Jurkat, Clone E6-1 (cell line): Measurements from ENCODE around the gene PSD.
A peak's percentile ranks its signal among the peaks of the same experiment; 100 is the strongest.

Experiments used
- DNase-seq: peaks from one replicate; pipeline ENCODE4 v3.0.0-alpha.2; 2011; ENCODE audit warnings: low read depth, low spot score
- H3K4me3 ChIP-seq: 2 replicates; pipeline ENCODE4 v1.5.1; 2011; ENCODE audit warnings: mild to moderate bottlenecking, low read length, control low read depth, moderate library complexity

The PSD gene

DNA sequence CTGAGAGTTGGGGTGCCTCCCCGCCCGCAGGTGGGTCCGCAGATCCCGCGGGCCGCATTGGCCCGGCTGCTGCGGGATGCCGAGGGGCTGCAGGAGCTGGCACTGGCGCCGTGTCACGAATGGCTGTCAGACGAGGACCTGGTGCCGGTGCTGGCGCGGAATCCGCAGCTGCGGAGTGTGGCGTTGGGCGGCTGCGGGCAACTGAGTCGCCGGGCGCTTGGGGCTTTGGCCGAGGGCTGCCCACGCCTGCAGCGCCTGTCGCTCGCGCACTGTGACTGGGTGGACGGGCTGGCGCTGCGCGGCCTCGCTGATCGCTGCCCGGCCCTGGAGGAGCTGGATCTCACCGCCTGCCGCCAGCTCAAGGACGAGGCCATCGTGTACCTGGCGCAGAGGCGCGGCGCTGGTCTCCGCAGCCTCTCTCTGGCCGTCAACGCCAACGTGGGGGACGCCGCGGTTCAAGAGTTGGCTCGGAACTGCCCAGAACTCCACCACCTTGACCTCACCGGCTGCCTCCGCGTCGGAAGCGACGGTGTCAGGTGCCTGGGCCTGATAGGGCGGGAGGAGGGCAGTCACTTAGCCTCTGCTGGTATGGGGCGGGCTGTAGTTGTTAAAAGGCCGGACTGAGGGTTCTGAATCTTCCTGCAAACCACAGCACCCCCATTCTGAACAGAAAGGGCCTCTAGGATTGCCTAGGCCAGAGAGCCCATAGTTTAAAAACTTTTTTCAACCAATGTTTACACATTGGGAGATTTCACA, 3.4 kb upstream of the PSD start:
- DNase-seq, result no peak

DNA sequence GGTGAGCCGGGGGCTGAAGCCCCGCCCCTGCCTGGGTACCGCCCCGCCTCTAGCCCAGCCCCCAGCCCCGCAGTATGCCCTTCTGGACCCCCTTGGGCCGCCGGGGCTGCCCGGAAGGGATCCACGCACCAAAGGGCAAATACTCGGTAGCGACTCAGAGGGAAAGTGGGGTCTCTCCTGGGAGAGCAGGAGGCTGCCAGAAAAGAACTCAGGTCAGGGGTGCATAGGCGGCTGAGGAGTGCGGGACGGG, 2.8 kb upstream of the PSD start:
- DNase-seq, result no peak
- peak overlapping the region; percentile 87 for H3K4me3 ChIP-seq

More for the DNA sequence above, 3.4 kb upstream of the PSD start:
- H3K4me3 ChIP-seq, result peak overlapping the region; percentile 87

DNA sequence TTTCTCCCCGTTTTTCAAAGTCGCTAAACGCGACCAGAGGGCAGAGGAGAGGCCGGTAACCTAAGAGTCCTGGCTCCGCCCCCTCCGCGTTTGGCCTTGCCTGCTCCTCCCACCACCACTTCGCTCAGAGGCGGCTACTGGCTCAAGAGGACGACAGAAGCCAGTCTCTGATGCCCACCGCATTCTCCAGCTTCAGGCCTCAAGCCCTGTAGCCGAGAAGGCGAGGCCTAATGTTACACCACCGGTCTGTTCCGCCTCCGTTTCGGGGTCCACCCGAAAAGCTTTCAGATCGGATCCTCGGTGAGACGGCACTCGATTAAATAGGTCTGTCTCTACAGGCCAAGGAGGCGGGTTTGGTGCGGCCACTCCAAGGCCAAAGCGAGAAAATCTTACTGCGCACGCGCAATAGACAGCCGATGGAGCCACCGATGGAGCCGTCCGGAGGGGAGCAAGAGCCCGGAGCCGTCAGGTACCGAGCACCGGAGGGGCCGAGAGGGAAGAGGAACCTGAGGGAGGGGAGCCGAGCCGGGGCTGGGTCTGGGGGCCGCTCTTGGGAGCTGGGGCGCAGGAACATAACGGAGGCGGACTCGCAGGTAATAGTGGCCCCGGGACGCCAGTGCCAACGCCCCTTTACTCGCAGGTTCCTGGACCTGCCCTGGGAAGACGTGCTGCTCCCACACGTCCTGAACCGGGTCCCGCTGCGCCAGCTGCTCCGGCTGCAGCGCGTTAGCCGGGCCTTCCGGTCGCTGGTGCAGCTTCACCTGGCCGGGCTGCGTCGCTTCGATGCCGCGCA, 2.3 kb upstream of the PSD start, which contains the start of gene FBXL15:
FBXL15 (plus strand) TSS at position 123 of the 793 bp plus-strand sequence; CDS start at position 417, 294 bp downstream.
- DNase-seq, result peak; percentile 93

DNA sequence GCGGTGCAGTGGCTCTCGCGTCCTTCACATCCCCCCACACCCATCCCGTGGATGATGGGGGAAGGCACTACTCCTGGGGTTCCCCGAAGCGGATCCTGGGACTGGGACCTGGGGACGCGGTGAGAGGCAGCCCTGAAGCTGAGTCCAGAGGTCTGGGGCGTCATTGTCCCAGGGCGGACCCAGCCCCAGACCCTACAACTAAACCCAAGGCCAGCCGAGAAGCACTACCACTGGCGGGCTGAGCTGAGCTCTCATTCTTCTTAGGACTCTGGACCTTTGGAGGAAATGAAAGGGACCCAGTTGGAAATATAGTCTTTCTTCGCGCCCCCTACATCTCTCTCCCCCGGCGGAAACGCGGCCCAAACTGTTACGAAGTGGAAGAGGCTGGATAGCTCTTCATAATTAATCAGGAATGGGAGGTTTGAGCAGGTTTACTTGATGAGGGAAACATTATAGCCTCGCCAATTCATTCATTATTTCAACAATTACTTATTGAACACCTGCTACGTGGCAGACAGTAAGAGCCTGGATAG, 1.7 kb upstream of the PSD start:
- peak; percentile 11 for DNase-seq
- peak overlapping the region; percentile 87 for H3K4me3 ChIP-seq

More for the DNA sequence above, 2.3 kb upstream of the PSD start, which contains the start of gene FBXL15:
- H3K4me3 ChIP-seq, result peak within 1 kb of the TSS; percentile 87

DNA sequence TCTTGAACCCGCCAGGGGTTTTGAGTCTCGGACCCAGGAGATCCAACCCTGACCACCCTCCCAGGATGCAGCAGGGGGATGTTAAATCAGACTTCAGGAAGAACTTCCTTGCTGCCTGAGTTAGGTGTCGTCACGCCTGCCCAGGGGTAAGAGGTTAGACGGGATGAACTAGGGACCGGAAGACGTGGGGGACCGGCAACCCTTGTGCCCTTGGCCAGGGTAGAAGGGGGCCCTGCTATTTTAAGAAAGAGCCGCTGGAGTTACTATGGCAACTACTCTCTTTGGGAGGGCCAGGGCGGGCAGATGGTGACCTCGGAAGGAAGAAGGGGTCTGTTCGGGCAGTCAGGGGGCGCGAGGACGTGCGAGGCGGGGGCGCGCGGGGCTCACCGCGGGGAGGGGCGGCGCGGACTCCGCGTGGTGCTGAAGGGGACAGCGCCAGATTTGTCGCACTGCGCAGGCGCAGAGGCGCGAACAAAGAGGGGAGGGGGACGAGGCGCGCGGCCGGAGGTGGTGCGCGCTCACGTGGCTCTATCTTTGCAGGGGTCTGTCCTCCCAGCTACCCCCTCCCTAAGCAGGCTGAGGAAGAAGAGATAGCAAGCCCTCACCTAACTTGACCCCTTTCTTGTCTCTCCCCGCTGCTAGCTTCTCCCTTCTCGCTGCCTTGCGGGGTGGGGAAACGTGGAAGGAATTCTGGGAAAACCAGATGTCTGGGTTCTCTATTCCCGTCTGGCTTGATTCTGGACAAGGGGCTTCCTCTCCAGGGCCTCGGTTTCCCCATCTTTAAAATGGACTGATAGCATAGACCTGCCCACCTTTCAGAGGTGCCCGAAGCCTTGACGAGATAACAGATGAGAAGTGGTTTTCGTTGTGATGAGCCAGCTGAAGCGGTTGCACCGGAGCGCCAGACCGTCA, 940 bp upstream of the PSD start:
- peak; percentile 55 for DNase-seq
- peak overlapping the region; percentile 87 for H3K4me3 ChIP-seq

DNA sequence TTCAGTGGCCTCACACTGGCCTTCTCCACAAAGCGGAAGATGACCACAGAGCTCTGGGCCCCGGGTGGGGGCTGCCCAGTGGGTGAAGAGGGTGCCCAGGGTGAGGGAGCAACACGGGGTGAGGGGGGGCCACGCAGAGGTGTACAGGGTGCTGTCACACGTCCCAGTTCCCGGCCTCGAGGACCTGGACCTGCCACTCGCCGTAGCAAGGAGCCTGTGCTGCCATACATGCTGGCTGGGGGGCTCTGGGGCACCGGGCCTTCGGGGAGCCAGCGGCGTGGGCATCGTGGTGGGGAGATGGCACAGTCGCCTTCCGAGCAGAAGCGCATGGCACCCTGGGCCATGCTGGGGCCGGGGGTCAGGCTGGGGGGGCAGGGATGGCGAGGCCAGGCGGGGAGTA, 1.9 kb downstream of the PSD start:
- H3K4me3 ChIP-seq, result no peak overlapping the region
- DNase-seq, result no peak

DNA sequence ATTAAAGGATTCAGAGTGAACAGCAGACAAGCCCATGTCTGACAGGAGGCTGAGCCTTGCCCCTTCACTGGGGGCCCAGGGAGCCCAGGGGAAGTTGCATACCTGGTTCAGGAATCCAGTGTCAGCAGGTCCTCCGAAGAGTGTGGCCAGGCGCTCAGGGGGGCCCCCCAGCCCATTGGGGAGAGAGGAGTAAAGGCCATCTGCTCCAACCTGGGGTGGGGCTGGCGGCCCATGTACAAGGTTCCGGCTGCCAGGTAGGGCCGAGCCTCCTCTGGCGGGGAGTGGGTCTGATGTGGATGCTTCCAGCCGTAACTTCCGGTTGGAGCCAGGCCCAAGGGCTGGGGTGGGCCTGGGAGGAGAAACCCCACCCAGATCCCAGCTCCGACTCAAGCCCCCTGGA, 2.3 kb downstream of the PSD start:
- no peak for DNase-seq
- H3K4me3 ChIP-seq, result no peak overlapping the region

DNA sequence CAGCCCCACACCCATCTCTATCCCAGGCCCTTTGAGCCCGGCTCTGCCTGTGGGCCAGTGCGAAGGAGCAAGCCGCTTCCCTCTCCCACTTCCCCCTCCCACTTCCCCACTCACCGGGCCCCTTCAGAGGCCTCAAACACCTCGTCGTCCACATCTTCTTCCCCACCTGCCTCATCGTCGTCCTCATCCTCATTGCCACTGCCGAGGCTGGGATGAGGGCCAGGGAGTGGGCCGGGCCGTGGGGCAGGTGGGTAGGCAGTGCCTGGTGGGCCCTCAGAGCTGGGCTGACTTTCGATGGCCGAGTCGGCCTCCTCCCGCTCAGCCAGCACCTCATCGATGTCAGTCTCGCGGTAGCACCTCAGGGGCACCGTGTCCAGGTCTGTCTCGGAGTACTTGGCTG, 3.8 kb downstream of the PSD start:
- no peak overlapping the region for H3K4me3 ChIP-seq
- no peak for DNase-seq

DNA sequence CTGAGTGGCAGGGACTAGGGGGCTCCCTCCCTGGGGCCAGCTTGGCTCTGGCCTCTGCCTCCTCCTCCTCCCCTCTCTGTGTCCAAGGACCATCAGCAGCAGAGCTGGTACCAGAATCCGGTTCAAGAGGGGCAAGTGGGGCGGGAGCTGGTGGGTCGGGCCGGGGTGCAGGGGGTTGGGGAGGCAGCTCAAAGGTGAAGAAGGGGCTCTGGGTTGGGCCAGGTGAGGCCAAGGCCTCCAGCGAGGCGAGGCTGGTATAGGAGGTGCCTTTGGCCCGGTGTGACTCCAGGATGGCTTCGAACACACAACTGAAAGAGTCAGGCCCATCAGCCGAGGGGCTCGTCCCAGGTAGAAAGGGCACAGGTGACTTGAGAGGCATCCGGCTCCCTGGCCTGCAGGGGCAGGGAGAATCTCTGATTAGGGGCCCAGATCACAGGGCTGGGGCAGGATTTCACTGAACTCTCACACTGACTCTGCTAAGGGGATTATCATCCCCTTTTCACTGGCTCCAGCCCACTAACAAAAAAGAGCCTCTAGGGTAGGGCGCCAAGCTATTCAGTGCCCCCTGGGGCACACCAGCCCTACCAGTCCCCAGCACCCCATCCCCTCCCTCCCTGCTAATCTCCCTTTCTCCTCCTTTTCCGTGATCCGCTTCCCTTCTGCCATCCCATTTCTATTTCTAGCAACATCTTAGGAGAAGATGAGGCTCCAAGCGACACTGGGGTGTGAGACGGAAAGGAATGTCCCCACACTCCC, 4.6 kb downstream of the PSD start:
- no peak overlapping the region for H3K4me3 ChIP-seq
- no peak for DNase-seq

DNA sequence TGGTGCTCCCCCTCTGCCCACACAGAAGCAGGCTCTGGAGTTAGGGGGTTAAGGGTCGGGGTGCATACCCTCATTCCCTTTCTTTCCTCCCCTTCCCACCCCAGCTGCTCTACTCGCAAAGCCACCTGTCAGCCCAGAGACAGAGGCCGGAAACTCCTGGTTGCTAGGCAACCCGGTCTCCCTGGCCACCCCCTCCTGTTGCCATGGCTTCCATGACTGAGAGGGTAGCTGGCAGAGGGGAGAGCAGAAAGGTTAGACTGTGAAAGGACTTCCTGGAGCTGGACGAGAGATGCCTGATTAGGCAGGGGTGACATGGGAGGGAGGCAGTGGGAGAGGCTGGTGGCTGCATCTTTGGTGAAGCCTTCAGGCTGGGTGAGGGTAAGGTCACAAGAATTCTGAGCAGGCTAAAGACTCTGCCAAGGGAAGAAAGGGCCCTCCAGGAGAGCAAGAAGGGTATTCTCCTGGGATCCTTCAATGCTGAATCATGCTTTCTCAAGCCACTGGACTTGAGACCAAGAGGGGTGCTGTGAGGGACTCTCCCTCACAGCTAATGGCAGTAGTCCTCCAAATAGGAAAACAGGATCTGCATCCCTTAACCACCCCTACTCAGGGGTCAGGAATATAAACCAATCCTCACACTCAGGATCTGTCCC, 5.4 kb downstream of the PSD start:
- DNase-seq, result peak; percentile 75
- no peak overlapping the region for H3K4me3 ChIP-seq

DNA sequence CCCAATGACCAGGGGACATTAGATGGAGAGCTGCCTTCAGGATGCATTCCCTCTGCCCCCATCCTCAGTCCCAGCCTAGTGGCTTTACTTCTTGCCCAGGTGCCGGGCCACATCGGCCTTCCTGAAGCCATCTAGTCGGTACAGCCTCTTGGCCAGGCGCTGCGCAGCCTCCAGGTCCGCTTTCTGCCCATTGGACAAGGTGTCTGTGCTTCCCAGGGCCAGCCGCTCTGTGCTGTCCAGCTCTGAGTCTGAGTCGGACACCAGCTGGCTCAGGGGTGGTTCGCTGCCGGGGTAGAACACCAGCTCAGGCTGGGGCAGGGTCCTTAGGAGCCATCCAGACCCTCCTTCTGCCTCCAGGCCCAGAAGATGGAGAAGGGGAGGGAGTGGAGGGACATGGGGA, 6.3 kb downstream of the PSD start:
- H3K4me3 ChIP-seq, result no peak overlapping the region
- DNase-seq, result no peak

DNA sequence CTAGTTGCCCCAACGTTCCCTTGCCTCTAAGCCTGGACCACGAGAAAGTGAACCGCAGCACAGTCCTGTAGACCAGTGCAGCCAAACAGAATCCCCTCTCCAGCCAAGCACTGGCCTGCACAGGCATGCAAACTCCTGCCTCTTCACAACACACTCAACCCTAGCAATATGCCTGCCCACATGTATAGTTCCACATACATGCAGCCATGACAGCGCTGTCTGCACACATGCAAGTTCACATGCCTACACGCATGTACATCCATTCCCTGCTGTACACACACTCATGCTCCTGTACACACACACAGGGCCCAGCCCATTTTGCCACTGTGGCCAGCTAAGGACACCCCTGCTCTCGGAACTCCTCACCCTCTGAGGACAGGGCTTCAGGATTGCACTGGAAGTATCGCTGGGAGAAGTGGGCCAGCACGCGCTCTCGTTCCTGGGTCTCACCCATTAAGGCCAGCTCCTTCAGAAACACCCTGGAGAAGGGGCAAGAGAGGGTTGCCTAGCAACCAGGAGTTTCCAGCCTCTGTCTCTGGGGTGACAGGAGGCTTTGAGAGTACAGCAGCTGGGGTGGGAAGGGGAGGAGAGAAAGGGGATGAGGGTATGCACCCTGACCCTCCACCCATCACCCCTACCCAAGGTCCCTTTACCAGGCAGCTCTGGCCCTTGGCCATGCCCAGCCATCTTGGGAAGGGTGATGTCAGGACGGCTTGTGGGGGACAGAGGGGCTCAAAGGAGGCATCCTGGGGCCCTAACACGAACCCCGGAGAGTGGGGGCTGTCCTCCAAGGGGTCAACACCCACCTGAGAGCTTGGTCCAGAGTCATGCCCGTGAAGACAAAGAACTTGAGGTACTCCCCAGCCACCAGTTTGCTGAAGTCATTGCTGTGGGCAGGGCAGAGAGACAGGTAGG, 7.0 kb downstream of the PSD start:
- no peak overlapping the region for H3K4me3 ChIP-seq
- no peak for DNase-seq

DNA sequence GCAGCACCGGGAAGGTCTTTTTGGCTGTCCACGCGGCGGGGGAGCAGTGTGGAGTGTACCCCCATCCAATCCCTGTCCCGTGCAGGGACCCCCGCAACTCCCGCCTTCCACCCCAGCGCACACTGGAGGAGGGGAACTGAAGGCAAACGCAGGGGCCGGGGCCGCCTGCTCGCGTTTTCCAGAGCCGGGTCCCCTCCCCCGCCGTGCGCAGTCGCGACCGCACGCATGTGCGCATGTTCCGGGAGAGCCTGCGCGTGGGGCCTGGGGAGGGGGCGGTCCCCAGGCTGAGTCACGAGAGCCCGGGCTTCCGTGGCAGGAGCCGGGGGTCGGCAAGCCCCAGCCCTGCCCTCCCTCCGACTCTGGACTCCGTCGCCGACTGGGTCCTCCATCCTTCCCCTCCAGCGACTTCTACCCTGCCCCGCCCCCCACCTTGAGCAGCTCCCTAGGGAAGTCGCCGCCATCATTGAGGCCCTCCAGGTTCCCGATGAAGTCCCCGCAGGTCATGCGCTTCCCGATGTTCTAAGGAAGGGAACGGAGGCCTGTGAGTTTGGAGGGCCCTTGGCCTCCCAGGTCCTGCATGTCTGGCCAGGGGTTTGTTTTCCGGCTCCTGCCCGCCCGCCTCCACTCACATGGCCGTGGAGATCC, 8.0 kb downstream of the PSD start:
- no peak for DNase-seq
- no peak overlapping the region for H3K4me3 ChIP-seq

DNA sequence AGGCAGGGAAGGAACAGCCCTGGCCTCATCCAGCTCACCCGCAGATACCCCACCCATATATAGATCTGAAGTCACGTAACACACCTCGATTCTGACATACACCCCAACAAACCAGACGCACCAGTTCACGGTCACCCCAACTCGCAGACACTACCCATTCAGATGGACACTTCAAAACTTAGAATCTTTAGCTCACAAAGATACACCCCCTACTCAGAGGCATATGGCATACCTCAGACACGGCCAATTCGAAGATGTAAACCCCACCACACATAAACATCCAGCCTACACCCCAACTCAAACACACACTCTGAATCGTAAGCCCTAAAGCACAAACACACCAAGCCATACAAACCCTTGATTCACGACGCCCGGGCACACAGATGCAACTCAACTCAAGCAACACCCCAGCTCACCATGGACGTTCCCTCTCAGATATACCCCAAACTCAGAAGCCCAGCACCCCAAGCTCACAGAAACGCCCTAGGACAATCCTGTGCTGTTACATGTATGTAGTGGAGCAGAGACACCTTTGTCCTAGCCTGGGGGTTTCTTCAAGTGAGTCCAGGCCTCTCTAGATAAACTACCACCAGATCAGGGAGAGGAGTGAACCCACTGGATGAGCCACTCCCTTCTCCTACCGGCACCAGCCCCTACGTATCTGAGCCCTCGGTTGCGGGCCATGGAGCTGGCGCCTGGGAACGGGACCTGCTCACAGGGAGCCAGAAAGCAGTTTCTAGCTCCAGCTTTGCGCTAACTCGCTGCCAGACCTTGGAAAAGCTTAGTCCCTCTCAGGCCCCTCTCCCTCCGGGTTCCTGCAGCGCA, 8.8 kb downstream of the PSD start:
- no peak for DNase-seq
- peak overlapping the region; percentile 44 for H3K4me3 ChIP-seq

DNA sequence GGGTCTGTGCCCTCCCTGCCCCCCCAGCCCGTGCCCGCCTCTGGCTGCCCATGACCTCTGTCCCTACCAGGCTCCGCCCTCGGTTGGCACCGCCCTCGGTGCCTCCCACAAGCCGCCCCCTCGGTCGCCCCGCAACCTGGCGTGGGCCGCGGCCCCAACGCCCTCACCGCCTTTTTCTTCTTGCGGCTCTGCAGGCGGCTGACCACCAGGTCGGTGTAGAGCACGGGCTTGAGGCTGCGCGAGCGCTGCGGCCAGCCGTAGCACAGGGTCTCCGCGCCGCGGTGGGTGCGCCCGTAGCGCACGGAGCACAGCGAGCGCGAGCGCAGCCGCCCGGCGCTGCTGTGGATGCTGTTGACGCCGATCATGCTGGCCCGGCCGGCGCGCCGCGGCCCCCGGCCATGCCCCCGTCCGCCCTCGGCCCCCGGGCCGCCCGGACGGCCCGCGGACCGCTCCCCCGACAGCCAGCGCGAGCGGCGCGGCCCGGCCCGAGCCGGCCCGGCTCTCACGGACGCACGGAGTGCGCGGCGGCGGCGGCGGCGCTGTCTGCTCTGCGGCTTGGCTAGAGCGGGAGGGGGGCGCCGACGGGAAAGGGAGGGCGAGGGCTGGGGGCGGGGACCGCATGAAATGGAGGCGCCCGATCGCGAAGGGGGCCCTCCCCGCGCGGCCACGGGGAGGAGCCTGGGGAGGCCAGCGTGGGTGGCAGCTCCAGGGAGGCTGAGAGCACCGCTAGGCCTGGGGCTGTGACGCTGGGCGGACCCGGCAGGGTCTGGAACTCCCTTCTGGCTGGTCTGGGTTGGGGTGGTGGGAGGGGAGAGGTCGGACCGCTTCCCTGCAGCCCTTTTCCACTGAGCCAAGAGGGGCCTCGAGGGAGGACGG, 9.6 kb downstream of the PSD start:
- H3K4me3 ChIP-seq, result peak overlapping the region; percentile 47
- DNase-seq, result no peak
